ENCODE data around the gene OR13H1.

DNA sequence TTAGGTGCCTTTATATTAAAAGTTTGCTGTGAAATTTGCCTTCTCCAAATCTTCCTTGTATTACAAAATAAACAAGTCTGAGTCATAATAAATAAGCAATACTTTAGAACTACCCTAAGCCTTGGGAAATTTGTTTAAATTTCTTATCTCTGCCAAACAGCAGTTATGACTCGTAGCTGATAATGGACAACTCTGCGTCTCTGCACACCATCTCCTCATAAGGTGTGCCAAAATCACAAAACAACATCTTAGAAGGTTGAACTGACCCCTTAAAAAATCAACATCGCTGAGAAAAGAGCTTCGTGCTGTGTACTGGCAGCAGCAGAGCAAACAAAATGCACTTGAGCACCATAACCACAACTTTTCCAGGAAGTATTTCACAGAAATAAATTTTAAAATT lies 22.0 kb downstream of the OR13H1 start:
- TF ChIP-seq, protein P1, sequence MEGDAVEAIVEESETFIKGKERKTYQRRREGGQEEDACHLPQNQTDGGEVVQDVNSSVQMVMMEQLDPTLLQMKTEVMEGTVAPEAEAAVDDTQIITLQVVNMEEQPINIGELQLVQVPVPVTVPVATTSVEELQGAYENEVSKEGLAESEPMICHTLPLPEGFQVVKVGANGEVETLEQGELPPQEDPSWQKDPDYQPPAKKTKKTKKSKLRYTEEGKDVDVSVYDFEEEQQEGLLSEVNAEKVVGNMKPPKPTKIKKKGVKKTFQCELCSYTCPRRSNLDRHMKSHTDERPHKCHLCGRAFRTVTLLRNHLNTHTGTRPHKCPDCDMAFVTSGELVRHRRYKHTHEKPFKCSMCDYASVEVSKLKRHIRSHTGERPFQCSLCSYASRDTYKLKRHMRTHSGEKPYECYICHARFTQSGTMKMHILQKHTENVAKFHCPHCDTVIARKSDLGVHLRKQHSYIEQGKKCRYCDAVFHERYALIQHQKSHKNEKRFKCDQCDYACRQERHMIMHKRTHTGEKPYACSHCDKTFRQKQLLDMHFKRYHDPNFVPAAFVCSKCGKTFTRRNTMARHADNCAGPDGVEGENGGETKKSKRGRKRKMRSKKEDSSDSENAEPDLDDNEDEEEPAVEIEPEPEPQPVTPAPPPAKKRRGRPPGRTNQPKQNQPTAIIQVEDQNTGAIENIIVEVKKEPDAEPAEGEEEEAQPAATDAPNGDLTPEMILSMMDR (IDR thresholded peaks at IDR 0.05 in 8 of 11, conservative IDR thresholded peaks at IDR 0.05 in 3 of 11): no peak
- TF ChIP-seq POLR2A (IDR thresholded peaks at IDR 0.05): no peak
- no peak for TF ChIP-seq POLR2AphosphoS5 (IDR thresholded peaks at IDR 0.05)
